Suprapubic skin (tissue), 3 donors: ENCODE data around the gene CNTFR.

Source experiments
- EP300 ChIP-seq: sonication (generic); formaldehyde crosslinking; IDR thresholded peaks from one replicate; pipeline ENCODE4 v1.6.1; 2017; ENCODE audit warnings: antibody characterized with exemption
- TF ChIP-seq, protein P1 (sequence below), 2 donors: fragments of 200-600 bp in 1 of 2; fragments of 450-650 bp in 1 of 2; sonication (generic) in 1 of 2; IDR thresholded peaks; one replicate each; pipeline ENCODE4 v1.5.1; 2016 to 2019; ENCODE audit warnings: antibody characterized with exemption in 2 of 2, mild to moderate bottlenecking in 1 of 2, moderate library complexity in 1 of 2

DNA sequence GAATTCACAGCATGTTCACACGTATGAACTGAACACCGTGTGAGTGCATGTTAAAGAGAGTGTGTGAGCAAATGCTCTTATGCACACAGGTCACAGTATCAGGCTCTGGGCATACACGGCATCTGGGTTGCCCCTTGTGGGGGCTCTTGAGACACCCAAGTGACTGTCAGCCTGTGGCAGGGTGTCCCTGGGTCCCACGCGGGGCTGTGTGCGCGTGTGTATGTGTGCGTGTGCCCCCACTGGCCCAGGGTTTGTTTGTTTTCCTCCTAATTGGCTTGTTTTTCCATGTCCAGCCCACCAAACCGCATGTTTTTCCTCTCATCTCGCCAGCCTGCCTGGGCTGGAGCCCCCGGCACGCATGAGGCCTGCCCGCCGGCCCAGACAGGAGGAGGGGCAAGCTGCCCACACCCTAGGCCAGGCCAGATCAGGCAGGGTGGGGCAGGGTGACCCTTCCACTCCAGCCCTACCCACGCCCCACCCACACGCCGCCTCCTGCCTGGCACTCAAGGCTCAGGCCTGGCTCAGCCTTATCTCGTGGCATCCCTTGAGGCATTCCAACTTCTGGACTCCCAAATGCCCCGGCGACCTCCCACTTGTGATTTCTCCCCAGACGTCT, 28.8 kb downstream of the CNTFR start:
- TF ChIP-seq, protein P1, sequence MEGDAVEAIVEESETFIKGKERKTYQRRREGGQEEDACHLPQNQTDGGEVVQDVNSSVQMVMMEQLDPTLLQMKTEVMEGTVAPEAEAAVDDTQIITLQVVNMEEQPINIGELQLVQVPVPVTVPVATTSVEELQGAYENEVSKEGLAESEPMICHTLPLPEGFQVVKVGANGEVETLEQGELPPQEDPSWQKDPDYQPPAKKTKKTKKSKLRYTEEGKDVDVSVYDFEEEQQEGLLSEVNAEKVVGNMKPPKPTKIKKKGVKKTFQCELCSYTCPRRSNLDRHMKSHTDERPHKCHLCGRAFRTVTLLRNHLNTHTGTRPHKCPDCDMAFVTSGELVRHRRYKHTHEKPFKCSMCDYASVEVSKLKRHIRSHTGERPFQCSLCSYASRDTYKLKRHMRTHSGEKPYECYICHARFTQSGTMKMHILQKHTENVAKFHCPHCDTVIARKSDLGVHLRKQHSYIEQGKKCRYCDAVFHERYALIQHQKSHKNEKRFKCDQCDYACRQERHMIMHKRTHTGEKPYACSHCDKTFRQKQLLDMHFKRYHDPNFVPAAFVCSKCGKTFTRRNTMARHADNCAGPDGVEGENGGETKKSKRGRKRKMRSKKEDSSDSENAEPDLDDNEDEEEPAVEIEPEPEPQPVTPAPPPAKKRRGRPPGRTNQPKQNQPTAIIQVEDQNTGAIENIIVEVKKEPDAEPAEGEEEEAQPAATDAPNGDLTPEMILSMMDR (IDR thresholded peaks at IDR 0.05) = no peak
- TF ChIP-seq EP300 = no peak
